ENCODE data around the gene ABHD17A.

DNA sequence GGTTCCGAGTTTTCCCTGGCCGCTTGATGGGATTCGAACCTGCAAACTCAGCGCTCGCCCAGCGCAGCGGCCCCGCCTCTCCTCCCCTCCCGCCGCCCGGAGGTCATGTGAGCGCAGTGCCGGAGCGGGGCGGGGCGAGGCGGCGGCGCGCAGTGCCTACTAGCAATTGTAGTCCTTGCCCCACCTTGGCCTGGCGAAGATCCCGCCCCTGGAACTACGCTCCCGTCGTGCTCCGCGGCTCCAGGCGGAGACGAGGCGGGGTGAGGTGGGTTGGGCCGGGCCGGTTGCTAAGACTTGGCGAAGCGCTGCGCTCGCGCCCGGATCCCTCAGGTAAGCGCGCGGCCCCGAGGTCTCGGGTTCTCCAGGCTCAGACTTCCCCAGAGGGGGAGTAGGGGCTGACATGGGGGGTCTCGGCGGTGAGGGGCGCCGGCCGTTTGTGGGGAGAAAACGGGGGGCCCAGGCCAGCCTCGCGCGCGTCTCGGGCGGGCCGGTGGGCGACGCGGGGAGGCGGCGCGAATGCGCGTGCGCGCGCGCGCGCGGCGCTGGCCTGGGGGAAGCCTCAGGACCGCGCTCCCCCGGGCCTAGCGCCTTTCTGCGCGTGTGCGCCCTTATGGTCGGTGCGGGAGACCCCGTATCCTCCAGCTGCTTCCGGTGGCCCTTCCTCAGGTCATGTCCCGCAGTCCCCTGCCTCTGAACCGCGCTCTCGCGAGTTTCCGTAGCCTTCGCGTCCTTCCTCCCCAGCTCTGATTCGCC lies 20.0 kb upstream of the ABHD17A start, which contains the start of the genes ADAT3 and SCAMP4:
- TF ChIP-seq GATA2 (IDR thresholded peaks at IDR 0.05; ENCODE audit: low read depth, low read length) (no peak), GATA3 (IDR thresholded peaks at IDR 0.05; ENCODE audit: low read depth, low read length) (no peak)
